Measurements from ENCODE around the gene PFN2. TPM values are rescaled to one million over a fixed set of nuclear protein-coding genes. Genes with fewer than 3 reads are reported as not detected.

PFN2 gene
- total RNA-seq = 7.2 and 10.8 TPM in 2 replicates

GRCh38 chr3:149970716-149971402 lies at the start of gene PFN2:
TSS of gene PFN2 (minus strand) at chr3:149970895. CDS start at chr3:149970856, 39 bp downstream.

Other genes with a start within 250 kb of the PFN2 start
- 23.5 and 30.7 TPM in 2 replicates for gene COMMD2, start 218.4 kb downstream of the PFN2 start, total RNA-seq
- not detected in 2 replicates for gene ANKUB1, start 178.3 kb downstream of the PFN2 start, total RNA-seq
- 77.0 and 84.6 TPM in 2 replicates for gene RNF13, start 157.7 kb downstream of the PFN2 start, total RNA-seq